Tongue (tissue), 2 donors: ENCODE measurements around the gene EXOC4. TPM values are rescaled to one million over a fixed set of nuclear protein-coding genes. Genes with fewer than 3 reads are reported as not detected.
"Not testable (repeated sequence)": the region's sequence is repeated elsewhere in the genome, so short reads cannot be mapped to it uniquely, and the experiment has no call there.

Source experiments
- DNase-seq: peaks from one replicate; pipeline ENCODE4 v3.0.0-alpha.2; 2015
- total RNA-seq: library from RNA; depleted of rRNA; stranded (reverse); fragments of >200 nt; gene quantifications from one replicate; pipeline ENCODE4 v1.2.3, GENCODE V29; 2014

Gene EXOC4
- total RNA-seq, 1 donor from 2014 or later = 140 TPM

GRCh38 chr7:133275446-133276095, 22.7 kb downstream of the EXOC4 start:
- DNase-seq = no peak

GRCh38 chr7:133278975-133279374, 26.1 kb downstream of the EXOC4 start:
- not testable (repeated sequence) for DNase-seq

GRCh38 chr7:133282094-133282493, 29.2 kb downstream of the EXOC4 start:
- DNase-seq = no peak

- DNase-seq = no peak
These were observed 31.2 kb downstream of the EXOC4 start for GRCh38 chr7:133284092-133284491.

GRCh38 chr7:133288970-133289369, 36.1 kb downstream of the EXOC4 start:
- no peak for DNase-seq

- no peak for DNase-seq
These were observed 37.2 kb downstream of the EXOC4 start for GRCh38 chr7:133290041-133290440.

- no peak for DNase-seq
These were observed 37.9 kb downstream of the EXOC4 start for GRCh38 chr7:133290676-133291333.

GRCh38 chr7:133292631-133293030, 39.8 kb downstream of the EXOC4 start:
- no peak for DNase-seq

- no peak for DNase-seq
These were observed 40.7 kb downstream of the EXOC4 start for GRCh38 chr7:133293384-133294160.

GRCh38 chr7:133294234-133294633, 41.4 kb downstream of the EXOC4 start:
- no peak for DNase-seq

GRCh38 chr7:133295484-133295883, 42.6 kb downstream of the EXOC4 start:
- no peak for DNase-seq

- DNase-seq = no peak
These were observed 44.2 kb downstream of the EXOC4 start for GRCh38 chr7:133297093-133297492.

GRCh38 chr7:133298080-133298479, 45.2 kb downstream of the EXOC4 start:
- no peak for DNase-seq

- no peak for DNase-seq
These were observed 46.8 kb downstream of the EXOC4 start for GRCh38 chr7:133299676-133300075.

- DNase-seq = peak; percentile 59
These were observed 47.2 kb downstream of the EXOC4 start for GRCh38 chr7:133300088-133300487.

GRCh38 chr7:133300811-133301210, 47.9 kb downstream of the EXOC4 start:
- DNase-seq = no peak

GRCh38 chr7:133301444-133301843, 48.6 kb downstream of the EXOC4 start:
- no peak for DNase-seq

GRCh38 chr7:133303372-133303771, 50.5 kb downstream of the EXOC4 start:
- no peak for DNase-seq

GRCh38 chr7:133303931-133304330, 51.1 kb downstream of the EXOC4 start:
- DNase-seq = no peak

GRCh38 chr7:133309333-133309732, 56.5 kb downstream of the EXOC4 start:
- DNase-seq = no peak

- DNase-seq = peak; percentile 26
These were observed 57.5 kb downstream of the EXOC4 start for GRCh38 chr7:133310232-133310862.

GRCh38 chr7:133313575-133313974, 60.7 kb downstream of the EXOC4 start:
- no peak for DNase-seq

GRCh38 chr7:133314084-133314483, 61.2 kb downstream of the EXOC4 start:
- no peak for DNase-seq
